SK-N-SH treated with all-trans-retinoic acid at 6 μM for 48 hours (cell line): ENCODE data around the gene KRT71.

Experiments
- ATAC-seq: fragments of 200-7000 bp; cut with Tn5 transposase; 3 replicates; pipeline ENCODE4 v1.9.1; 2020; ENCODE audit warnings: mild to moderate bottlenecking, moderate library complexity
- ARNTL ChIP-seq: fragments of 450-650 bp; formaldehyde crosslinking; IDR thresholded peaks from 2 replicates; pipeline ENCODE4 v1.5.0; 2020; ENCODE audit warnings: low read depth, mild to moderate bottlenecking, moderate library complexity, borderline replicate concordance
- BACH2 ChIP-seq: fragments of 250-450 bp; sonication (Bioruptor Pico); IDR thresholded peaks from 2 replicates; pipeline ENCODE4 v1.9.0; 2021; ENCODE audit warnings: mild to moderate bottlenecking, borderline replicate concordance
- CSDC2 ChIP-seq: fragments of 250-450 bp; sonication (Bioruptor Pico); IDR thresholded peaks from 2 replicates; pipeline ENCODE4 v1.5.0; 2020; ENCODE audit warnings: mild to moderate bottlenecking, moderate library complexity
- ESRRG ChIP-seq: fragments of 250-450 bp; sonication (Bioruptor Pico); IDR thresholded peaks from 2 replicates; pipeline ENCODE4 v1.6.1; 2021; ENCODE audit warnings: mild to moderate bottlenecking
- GLIS3 ChIP-seq: fragments of 250-450 bp; sonication (Bioruptor Pico); IDR thresholded peaks from 2 replicates; pipeline ENCODE4 v1.5.0; 2020; ENCODE audit warnings: mild to moderate bottlenecking, moderate library complexity
- ISL1 ChIP-seq: fragments of 250-450 bp; sonication (Bioruptor Pico); IDR thresholded peaks from 2 replicates; pipeline ENCODE4 v2.1.2; 2022; ENCODE audit warnings: mild to moderate bottlenecking, moderate library complexity
- OSR1 ChIP-seq: fragments of 250-450 bp; sonication (Bioruptor Pico); IDR thresholded peaks from 2 replicates; pipeline ENCODE4 v1.8.0; 2022; ENCODE audit warnings: moderate library complexity, mild to moderate bottlenecking, inconsistent platforms
- PPARA ChIP-seq: fragments of 250-450 bp; sonication (Bioruptor Pico); IDR thresholded peaks from 2 replicates; pipeline ENCODE4 v1.5.0; 2020; ENCODE audit warnings: mild to moderate bottlenecking, borderline replicate concordance
- RARB ChIP-seq: fragments of 250-450 bp; sonication (Bioruptor Pico); IDR thresholded peaks from 2 replicates; pipeline ENCODE4 v1.8.0; 2021; ENCODE audit warnings: mild to moderate bottlenecking, moderate library complexity
- SNAI2 ChIP-seq: fragments of 250-450 bp; sonication (Bioruptor Pico); IDR thresholded peaks from 2 replicates; pipeline ENCODE4 v1.5.0; 2020; ENCODE audit warnings: mild to moderate bottlenecking, moderate library complexity
- TCF4 ChIP-seq: fragments of 250-450 bp; sonication (Bioruptor Pico); IDR thresholded peaks from 2 replicates; pipeline ENCODE4 v1.8.0; 2021; ENCODE audit warnings: mild to moderate bottlenecking, moderate library complexity, borderline replicate concordance
- TOX ChIP-seq: fragments of 250-450 bp; sonication (Bioruptor Pico); IDR thresholded peaks from 2 replicates; pipeline ENCODE4 v1.8.0; 2021; ENCODE audit warnings: mild to moderate bottlenecking, moderate library complexity, borderline replicate concordance
- ZC3H10 ChIP-seq: fragments of 250-450 bp; sonication (Bioruptor Pico); IDR thresholded peaks from 2 replicates; pipeline ENCODE4 v1.5.1; 2021; ENCODE audit warnings: mild to moderate bottlenecking, moderate library complexity
- ZFP3 ChIP-seq: fragments of 250-450 bp; sonication (Bioruptor Pico); IDR thresholded peaks from 2 replicates; pipeline ENCODE4 v1.5.0; 2020; ENCODE audit warnings: mild to moderate bottlenecking, moderate library complexity
- ZFP30 ChIP-seq: fragments of 450-650 bp; formaldehyde crosslinking; IDR thresholded peaks from 2 replicates; pipeline ENCODE4 v1.5.0; 2022; ENCODE audit warnings: mild to moderate bottlenecking, moderate library complexity
- ZNF565 ChIP-seq: fragments of 450-650 bp; formaldehyde crosslinking; conservative IDR thresholded peaks from 2 replicates; pipeline ENCODE4 v1.5.0; 2020; ENCODE audit warnings: low read depth, mild to moderate bottlenecking, moderate library complexity
- ZNF70 ChIP-seq: fragments of 450-650 bp; formaldehyde crosslinking; IDR thresholded peaks from 2 replicates; pipeline ENCODE4 v1.5.0; 2020; ENCODE audit warnings: mild to moderate bottlenecking, moderate library complexity
- ZNF8 ChIP-seq: fragments of 450-650 bp; formaldehyde crosslinking; IDR thresholded peaks from 2 replicates; pipeline ENCODE4 v1.5.0; 2020; ENCODE audit warnings: mild to moderate bottlenecking, moderate library complexity
- TF ChIP-seq, protein P1 (sequence below): fragments of 250-450 bp; sonication (Bioruptor Pico); IDR thresholded peaks from 2 replicates; pipeline ENCODE4 v1.5.0; 2020; ENCODE audit warnings: mild to moderate bottlenecking, moderate library complexity
- TF ChIP-seq, protein P2 (sequence below): fragments of 250-450 bp; sonication (Bioruptor Pico); IDR thresholded peaks from 2 replicates; pipeline ENCODE4 v1.8.0; 2020; ENCODE audit warnings: mild to moderate bottlenecking, moderate library complexity, borderline replicate concordance
- TF ChIP-seq, protein P3 (sequence below): fragments of 250-450 bp; sonication (Bioruptor Pico); IDR thresholded peaks from 2 replicates; pipeline ENCODE4 v1.8.0; 2021; ENCODE audit warnings: low read depth, mild to moderate bottlenecking, moderate library complexity, borderline replicate concordance
- TF ChIP-seq, protein P4 (sequence below): fragments of 250-450 bp; sonication (Bioruptor Pico); IDR thresholded peaks from 2 replicates; pipeline ENCODE4 v1.5.1; 2020; ENCODE audit warnings: low read depth, mild to moderate bottlenecking, moderate library complexity
- TF ChIP-seq, protein P5 (sequence below): fragments of 250-450 bp; sonication (Bioruptor Pico); IDR thresholded peaks from 2 replicates; pipeline ENCODE4 v1.5.1; 2021; ENCODE audit warnings: mild to moderate bottlenecking, moderate library complexity

Gene KRT71

DNA sequence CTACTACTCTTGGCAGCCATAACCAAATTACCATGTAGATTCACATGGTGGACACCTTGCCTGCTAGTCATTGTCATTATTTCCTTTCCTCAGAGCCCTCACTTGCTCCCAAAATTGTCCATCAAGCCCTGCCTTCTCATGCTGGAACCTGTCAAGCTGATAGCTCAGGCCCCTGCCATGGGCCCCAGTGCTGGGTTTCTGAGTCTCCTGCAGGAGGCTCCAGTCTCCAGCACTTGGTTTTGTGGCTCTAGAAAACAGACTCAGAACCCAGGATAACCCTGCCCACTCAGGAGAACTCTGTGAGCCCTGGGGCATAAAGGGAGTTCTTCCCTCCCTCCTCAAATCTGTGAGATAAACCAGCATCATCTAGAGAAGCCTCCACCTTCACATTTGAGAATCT is 10.8 kb downstream of the KRT71 start:
- ATAC-seq = no peak
- no peak for TF ChIP-seq OSR1 (CRISPR knock-in tag)
- no peak for TF ChIP-seq RARB
- TF ChIP-seq, protein P1, sequence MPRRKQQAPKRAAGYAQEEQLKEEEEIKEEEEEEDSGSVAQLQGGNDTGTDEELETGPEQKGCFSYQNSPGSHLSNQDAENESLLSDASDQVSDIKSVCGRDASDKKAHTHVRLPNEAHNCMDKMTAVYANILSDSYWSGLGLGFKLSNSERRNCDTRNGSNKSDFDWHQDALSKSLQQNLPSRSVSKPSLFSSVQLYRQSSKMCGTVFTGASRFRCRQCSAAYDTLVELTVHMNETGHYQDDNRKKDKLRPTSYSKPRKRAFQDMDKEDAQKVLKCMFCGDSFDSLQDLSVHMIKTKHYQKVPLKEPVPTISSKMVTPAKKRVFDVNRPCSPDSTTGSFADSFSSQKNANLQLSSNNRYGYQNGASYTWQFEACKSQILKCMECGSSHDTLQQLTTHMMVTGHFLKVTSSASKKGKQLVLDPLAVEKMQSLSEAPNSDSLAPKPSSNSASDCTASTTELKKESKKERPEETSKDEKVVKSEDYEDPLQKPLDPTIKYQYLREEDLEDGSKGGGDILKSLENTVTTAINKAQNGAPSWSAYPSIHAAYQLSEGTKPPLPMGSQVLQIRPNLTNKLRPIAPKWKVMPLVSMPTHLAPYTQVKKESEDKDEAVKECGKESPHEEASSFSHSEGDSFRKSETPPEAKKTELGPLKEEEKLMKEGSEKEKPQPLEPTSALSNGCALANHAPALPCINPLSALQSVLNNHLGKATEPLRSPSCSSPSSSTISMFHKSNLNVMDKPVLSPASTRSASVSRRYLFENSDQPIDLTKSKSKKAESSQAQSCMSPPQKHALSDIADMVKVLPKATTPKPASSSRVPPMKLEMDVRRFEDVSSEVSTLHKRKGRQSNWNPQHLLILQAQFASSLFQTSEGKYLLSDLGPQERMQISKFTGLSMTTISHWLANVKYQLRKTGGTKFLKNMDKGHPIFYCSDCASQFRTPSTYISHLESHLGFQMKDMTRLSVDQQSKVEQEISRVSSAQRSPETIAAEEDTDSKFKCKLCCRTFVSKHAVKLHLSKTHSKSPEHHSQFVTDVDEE (CRISPR knock-in tag) = no peak
- no peak for TF ChIP-seq ISL1 (CRISPR knock-in tag)
- no peak for TF ChIP-seq PPARA (CRISPR knock-in tag)
- no peak for TF ChIP-seq ZFP30 (CRISPR knock-in tag)
- TF ChIP-seq, protein P2, sequence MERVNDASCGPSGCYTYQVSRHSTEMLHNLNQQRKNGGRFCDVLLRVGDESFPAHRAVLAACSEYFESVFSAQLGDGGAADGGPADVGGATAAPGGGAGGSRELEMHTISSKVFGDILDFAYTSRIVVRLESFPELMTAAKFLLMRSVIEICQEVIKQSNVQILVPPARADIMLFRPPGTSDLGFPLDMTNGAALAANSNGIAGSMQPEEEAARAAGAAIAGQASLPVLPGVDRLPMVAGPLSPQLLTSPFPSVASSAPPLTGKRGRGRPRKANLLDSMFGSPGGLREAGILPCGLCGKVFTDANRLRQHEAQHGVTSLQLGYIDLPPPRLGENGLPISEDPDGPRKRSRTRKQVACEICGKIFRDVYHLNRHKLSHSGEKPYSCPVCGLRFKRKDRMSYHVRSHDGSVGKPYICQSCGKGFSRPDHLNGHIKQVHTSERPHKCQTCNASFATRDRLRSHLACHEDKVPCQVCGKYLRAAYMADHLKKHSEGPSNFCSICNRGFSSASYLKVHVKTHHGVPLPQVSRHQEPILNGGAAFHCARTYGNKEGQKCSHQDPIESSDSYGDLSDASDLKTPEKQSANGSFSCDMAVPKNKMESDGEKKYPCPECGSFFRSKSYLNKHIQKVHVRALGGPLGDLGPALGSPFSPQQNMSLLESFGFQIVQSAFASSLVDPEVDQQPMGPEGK = no peak
- TF ChIP-seq, protein P3, sequence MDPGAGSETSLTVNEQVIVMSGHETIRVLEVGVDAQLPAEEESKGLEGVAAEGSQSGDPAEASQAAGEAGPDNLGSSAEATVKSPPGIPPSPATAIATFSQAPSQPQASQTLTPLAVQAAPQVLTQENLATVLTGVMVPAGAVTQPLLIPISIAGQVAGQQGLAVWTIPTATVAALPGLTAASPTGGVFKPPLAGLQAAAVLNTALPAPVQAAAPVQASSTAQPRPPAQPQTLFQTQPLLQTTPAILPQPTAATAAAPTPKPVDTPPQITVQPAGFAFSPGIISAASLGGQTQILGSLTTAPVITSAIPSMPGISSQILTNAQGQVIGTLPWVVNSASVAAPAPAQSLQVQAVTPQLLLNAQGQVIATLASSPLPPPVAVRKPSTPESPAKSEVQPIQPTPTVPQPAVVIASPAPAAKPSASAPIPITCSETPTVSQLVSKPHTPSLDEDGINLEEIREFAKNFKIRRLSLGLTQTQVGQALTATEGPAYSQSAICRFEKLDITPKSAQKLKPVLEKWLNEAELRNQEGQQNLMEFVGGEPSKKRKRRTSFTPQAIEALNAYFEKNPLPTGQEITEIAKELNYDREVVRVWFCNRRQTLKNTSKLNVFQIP (CRISPR knock-in tag) = no peak
- TF ChIP-seq ZNF70 = no peak
- no peak for TF ChIP-seq ESRRG (CRISPR knock-in tag)
- TF ChIP-seq, protein P4, sequence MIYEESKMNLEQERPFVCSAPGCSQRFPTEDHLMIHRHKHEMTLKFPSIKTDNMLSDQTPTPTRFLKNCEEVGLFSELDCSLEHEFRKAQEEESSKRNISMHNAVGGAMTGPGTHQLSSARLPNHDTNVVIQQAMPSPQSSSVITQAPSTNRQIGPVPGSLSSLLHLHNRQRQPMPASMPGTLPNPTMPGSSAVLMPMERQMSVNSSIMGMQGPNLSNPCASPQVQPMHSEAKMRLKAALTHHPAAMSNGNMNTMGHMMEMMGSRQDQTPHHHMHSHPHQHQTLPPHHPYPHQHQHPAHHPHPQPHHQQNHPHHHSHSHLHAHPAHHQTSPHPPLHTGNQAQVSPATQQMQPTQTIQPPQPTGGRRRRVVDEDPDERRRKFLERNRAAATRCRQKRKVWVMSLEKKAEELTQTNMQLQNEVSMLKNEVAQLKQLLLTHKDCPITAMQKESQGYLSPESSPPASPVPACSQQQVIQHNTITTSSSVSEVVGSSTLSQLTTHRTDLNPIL (CRISPR knock-in tag) = no peak
- TF ChIP-seq GLIS3 = no peak
- TF ChIP-seq, protein P5, sequence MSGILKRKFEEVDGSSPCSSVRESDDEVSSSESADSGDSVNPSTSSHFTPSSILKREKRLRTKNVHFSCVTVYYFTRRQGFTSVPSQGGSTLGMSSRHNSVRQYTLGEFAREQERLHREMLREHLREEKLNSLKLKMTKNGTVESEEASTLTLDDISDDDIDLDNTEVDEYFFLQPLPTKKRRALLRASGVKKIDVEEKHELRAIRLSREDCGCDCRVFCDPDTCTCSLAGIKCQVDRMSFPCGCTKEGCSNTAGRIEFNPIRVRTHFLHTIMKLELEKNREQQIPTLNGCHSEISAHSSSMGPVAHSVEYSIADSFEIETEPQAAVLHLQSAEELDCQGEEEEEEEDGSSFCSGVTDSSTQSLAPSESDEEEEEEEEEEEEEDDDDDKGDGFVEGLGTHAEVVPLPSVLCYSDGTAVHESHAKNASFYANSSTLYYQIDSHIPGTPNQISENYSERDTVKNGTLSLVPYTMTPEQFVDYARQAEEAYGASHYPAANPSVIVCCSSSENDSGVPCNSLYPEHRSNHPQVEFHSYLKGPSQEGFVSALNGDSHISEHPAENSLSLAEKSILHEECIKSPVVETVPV = no peak
- no peak for TF ChIP-seq ZNF565 (CRISPR knock-in tag)
- no peak for TF ChIP-seq BACH2 (CRISPR knock-in tag)

DNA sequence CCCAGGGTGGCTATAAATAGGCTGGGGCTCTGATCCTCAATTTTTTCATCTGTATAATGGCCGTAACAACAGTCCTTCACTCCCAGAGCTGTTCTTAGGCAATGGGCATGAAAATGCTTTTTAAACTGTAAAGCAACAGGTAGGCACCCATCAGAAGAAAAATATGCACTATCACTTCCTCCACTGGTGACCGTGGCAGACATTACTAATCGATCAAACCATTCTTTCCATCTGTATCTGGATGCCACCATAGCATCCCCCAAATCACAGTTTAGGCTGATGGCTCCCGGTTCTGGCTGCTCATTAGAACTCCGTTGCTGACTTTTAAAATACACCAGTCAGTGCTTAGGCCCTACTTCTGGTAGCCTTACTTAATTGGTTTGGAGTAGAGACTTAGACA is 11.2 kb downstream of the KRT71 start:
- no peak for TF ChIP-seq OSR1 (CRISPR knock-in tag)
- TF ChIP-seq ZC3H10 (CRISPR knock-in tag) = no peak
- no peak for TF ChIP-seq ZFP30 (CRISPR knock-in tag)
- TF ChIP-seq, protein P2 = no peak
- no peak for TF ChIP-seq BACH2 (CRISPR knock-in tag)
- no peak for TF ChIP-seq CSDC2 (CRISPR knock-in tag)
- TF ChIP-seq ZNF565 (CRISPR knock-in tag) = no peak

DNA sequence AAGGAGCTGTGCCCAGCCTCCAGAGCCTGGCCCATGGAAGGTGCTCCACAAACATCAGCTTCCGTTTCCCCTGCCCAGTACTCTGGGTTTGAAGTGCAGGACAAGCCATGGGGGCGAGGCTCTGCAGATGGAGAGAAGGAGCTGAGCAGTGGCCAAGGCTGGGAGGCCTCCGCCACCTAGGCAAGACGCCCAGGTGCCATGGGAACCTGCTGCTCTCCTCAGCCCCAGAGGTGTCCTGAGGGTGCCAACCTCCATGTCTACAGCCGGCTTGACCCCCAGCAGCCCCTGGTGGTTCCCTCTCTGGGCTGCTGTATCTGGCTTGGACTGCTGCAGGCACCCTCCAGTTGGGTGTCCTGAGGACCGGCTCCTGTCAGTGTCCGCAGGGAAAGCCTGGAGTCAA is 12.4 kb downstream of the KRT71 start:
- ATAC-seq = no peak
- TF ChIP-seq ZNF8 (CRISPR knock-in tag) = no peak
- no peak for TF ChIP-seq TCF4 (CRISPR knock-in tag)
- no peak for TF ChIP-seq OSR1 (CRISPR knock-in tag)
- TF ChIP-seq ISL1 (CRISPR knock-in tag) = no peak
- TF ChIP-seq RARB = no peak
- TF ChIP-seq, protein P3 (CRISPR knock-in tag) = no peak
- TF ChIP-seq PPARA (CRISPR knock-in tag) = no peak
- no peak for TF ChIP-seq BACH2 (CRISPR knock-in tag)
- TF ChIP-seq, protein P2 = no peak
- TF ChIP-seq ESRRG (CRISPR knock-in tag) = no peak
- no peak for TF ChIP-seq ZNF70
- TF ChIP-seq SNAI2 (CRISPR knock-in tag) = no peak
- TF ChIP-seq GLIS3 = no peak
- no peak for TF ChIP-seq TOX (CRISPR knock-in tag)
- no peak for TF ChIP-seq ZFP3
- TF ChIP-seq ARNTL (CRISPR knock-in tag) = no peak

More for the DNA sequence above, 11.2 kb downstream of the KRT71 start:
- no peak for ATAC-seq
